ENCODE data around the gene PRCP.
"Not testable (repeated sequence)": the region's sequence is repeated elsewhere in the genome, so short reads cannot be mapped to it uniquely, and the experiment has no call there.

Gene PRCP

DNA sequence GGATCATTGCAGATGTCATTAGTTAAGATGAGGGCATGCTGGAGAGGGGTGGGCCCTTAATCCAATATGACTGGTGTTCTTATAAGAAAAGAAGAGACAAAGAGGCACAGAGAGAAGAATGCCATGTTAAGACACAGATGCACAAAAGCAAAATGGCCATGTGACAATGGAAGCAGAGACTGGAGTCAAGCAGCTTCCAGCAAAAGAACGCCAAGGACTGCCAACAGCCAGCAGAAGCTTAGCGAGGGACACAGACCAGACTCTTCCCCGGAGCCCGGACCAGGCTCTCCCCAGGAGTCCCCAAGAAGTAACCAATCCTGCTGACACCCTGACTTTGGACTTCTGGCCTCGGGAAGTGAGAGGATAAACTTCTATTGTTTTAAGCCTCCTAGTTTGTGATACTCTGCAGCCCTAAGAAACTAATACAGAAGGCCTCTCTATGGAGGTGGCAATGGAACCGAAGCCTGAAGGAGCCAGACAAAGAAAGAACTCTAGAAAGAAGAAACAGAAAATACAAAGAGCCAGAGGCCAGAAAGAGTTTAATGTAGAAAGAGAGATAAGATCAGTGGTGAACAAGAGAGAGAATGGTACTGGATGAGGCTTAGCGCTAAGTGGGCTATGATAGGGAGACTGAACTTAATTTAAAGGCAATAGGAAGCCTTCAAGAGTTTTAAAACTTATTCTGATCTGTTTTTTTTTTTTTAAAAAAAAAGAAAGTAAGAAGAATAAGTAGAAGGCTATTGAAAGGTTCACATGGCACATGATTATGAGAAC lies 27.7 kb downstream of the PRCP start:
- peak; percentile 22 for DNase-seq (ENCODE audit: low read depth, low spot score)

DNA sequence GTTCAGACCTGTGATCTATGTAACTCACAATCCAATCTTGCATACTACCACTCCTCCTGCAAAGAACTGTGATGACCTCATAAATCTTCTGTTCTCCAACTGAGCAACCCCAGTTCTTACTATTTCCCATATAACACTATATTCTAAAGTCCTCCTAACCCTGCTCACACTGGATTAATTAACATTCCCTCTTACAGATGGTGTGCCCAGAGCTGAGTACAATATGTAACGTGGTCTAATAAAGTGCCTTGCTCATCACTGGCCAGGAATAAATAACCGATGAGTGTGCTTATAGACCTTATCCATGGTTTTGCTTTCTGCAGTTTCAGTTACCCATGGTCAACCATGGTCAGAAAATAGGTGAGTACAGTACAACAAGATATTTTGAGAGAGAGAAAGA lies 28.6 kb downstream of the PRCP start:
- no peak for DNase-seq (ENCODE audit: low read depth, low spot score)

DNA sequence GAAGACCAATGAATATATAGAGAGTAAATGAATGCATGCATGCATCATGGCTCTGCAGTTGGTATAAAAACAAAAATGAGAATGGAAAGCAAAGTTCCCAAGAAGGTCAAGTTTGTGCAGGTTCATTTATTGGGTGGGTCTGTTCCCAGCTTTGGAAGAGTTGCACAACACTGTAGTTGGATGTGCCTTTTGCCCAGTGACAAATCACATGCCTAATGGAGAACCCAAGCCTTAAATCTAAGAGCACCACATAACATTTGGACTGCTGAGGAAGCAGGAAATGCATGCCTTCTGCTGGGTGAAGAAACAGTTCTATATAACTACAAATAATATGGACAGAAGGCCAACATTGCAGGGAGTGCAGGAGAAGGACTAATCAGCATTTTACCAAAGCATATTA lies 30.6 kb downstream of the PRCP start:
- DNase-seq (ENCODE audit: low read depth, low spot score): no peak

DNA sequence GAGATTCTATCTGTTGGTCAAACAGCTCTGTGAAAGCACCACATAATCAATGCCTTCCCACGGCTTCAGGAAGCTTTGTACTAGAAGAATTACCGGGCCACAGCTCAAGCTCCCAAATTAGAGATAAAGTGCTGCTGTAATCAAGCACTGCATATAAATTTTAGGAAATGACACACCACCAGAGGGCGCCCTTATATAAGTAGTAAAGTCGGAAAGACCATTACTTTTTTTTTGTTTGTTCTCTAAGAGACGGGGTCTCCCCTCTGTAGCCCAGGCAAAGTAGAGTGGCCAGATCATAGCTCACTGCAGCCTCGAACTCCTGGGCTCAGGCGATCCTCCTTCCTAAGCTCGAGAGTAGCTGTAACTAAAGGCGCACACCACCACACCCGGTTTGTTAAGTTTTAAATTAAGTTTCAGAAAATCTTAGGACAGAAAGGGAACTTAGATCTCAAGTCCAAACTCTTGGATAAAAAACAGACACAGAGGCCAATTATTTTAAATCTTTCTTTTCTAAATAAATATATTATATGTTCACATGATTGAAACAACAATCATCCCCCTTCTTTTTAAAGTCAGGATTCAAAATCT lies 32.6 kb downstream of the PRCP start:
- peak; percentile 67 for DNase-seq (ENCODE audit: low read depth, low spot score)

DNA sequence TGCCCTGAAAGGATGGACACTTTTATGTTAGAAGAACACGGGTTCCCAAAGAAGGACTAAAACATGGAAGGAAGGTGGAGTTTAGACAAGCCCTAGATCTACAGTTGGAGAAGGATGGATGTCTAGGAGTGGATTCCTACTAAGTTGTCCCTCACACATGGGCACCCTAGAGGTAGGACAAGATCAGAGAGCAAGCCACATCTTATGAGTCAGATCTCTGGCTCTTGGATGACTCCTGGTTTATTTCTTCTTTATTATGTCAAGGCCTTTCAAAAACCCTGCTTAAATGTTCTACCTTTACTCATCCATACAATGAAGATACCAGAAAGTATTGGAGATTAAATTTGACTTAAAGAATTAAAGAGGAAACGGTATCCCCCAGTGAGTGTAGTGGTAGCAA lies 34.4 kb downstream of the PRCP start:
- DNase-seq (ENCODE audit: low read depth, low spot score): no peak

DNA sequence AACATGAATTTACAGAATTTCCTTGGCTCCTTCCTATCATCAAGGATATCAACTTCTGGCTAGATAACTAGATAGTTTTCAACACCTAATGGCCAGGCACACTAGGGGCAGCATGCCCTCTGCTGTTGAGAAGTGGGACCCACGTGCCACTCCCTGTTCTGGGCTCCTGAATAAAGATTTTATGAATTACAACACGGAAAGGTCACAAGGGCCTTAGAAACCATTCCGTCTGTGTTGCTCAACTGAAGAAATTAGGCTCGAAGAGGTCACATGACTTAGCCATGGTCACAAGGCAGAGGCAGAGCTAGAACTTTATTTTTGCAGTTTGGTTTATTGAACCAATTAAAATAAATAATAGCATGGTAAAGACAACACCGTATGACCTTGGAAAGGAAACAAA lies 36.0 kb downstream of the PRCP start:
- peak; percentile 34 for DNase-seq (ENCODE audit: low read depth, low spot score)

DNA sequence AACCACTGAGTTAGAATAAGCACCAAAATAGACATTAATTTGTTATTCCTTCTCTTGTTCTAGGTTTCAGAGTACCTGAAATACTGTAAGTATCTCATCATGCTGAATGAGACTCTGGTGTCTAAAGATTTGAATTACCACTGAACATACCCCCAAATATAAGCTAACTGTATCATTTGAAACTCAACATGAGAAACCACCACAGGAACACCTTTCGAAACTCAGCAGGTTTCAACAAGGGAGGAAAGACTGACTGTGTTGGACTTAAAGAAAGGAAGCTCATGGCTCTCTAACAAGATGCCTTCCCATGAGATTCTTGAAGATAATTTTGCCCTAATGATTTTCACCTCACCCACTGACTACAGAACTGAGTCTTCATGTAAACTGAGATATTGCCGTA lies 37.0 kb downstream of the PRCP start:
- no peak for DNase-seq (ENCODE audit: low read depth, low spot score)

DNA sequence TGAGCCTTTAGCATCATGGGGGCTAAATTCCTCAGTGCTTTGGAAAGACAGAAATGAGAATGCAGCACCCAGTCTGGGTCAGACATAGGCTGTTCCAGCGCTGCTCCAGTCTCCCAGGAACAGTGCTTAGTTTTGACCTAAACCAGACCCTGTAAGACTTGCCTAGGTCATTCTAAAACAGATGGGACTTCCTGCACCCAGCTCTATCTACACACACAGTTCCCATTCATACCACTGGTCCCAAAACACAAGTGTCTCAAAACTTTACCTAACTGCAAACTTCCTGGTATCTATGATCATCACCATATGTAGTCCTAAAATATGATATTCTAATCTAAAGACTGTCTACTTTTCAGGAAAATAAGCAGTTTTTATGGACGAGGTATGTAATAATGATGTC lies 37.9 kb downstream of the PRCP start:
- no peak for DNase-seq (ENCODE audit: low read depth, low spot score)

DNA sequence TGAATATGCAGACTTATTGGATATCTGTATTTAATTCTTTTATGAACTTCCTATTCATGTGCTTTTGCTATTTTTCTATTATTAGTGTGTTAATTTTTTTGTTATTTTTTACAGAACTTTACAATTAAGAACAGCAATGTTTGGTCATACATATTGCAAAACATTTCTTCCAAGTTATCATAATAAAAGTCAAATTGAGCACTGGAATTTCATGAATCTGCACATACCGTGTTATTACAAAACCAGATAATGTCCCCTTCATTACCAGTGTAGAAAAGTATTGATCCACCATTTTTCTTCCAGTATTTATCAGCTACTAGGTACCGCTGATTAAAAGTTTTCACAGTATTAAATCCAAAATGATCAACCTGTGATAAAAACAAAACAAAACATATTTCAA lies 40.5 kb downstream of the PRCP start:
- DNase-seq (ENCODE audit: low read depth, low spot score): no peak

DNA sequence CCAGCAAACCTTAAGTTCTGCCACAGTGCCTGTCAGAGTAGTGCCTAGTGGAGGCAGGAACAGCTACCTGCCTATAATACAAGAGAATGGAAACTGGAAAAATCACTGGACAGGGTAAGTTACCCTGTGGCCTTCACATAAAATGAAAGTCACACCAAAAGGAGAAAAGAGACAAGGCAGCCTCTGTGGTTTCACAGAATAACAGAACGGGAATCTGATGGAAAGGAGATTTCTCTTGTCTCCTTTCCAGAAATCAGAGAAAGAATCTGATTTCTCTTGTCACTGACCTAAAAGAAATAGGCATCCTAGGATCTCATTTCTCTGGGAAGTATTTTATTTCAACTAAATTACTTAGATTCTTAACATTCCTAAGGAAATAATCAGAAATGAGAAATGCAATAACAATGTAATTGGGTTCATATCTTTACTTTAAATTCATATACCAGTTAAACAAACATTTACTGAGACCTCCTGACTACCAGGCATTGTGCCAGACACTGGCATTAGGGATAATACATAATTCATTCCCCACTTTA lies 41.6 kb downstream of the PRCP start:
- no peak for DNase-seq (ENCODE audit: low read depth, low spot score)

DNA sequence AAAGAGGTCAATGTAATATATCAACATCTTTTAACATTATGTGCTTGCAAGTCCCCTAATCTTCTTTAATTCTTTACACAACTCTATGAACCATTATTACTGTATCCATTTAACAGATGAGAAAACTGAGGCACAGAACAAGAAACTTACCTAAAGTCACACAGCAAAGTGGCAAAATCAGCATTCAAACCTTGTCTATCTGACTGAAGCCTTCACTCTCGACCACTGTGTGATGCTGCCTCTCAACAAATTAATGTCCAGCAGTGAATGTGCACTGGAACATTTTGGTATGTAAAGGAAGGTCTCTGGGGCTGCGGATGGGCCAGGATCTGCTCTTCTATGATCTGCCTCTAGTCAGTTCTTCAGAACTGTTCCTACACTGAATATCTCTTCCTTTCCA lies 42.1 kb downstream of the PRCP start:
- DNase-seq (ENCODE audit: low read depth, low spot score): no peak

DNA sequence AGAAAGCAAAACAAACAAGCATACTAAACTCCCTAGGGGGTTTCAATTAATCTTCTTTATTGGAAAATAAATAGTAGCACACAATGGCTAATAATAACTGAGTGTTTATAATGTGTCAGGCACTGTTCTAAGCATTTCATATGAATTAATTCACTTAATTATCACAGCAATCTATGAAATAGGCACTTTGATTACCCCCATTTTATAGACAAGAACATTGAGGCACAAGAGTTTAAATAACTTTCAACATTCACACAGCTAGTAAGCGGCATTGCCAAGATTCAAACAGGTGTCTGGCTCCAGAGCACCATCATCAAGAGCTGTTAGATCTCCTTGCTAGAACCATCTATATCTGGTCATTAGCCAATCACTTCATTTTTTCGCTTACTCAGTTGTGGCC lies 43.1 kb downstream of the PRCP start:
- no peak for DNase-seq (ENCODE audit: low read depth, low spot score)

DNA sequence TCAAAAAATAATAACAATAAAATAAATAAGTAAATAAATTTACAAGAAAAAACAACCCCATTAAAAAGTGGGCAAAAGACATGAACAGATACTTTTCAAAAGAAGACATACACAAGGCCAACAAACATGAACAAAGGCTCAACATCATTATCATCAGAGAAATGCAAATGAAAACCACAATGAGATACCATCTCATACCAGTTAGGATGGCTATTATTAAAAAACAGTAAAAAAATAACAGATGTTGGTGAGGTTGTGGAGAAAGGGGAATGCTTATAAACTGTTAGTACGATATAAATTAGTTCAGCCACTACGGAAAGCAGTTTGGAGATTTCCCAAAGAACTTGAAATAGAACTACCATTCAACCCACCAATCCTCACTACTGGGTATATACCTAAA lies 44.6 kb downstream of the PRCP start:
- DNase-seq (ENCODE audit: low read depth, low spot score): no peak

DNA sequence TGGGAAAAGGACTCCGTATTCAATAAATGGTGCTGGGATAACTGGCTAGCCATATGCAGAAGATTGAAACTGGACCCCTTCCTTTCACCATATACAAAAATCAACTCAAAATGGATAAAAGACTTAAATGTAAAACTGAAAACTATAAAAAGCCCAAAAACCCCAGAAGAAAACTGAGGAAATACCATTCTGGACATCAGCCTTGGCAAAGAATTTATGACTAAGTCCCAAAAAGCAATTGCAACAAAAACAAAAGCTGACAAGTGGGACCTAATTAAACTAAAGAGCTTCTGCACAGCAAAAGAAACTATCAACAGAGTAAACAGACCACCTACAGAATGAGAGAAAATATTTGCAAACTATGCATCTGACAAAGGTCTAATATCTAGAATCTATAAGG lies 45.3 kb downstream of the PRCP start:
- DNase-seq (ENCODE audit: low read depth, low spot score): not testable (repeated sequence)

DNA sequence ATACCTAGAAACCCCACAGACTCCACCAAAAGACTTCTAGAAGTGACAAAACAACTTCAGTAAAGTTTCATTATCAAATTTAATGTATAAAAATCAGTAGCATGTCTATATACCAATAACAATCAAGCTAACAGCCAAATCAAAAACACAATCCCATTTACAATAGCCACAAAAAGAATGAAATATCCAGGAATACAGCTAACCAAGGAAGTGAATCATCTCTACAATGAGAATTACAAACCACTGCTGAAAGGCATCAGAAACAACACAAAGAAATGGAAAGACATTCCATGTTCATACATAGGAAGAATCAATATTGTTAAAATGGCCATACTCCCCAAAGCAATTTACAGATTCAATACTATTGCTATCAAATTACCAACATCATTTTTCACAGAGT lies 46.0 kb downstream of the PRCP start:
- DNase-seq (ENCODE audit: low read depth, low spot score): no peak

DNA sequence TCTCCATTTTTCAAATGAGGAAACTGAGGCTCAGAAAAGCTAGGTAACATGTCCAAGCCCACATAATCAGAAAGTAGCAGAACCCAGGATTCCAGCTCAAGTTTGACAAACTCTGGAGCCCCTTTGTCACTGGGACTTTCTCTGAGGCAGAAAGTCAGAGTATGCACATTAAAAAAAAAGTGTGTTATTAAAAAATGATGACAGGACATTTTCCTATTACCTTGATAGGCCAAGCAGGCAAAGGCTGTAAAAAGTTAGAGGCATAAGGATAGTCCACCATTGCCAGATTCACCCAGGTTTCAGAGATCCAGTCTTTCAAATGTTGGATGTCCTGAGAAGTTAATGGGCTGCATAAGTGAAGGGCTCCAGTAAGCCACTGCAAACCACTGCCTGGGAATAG lies 51.4 kb downstream of the PRCP start:
- DNase-seq (ENCODE audit: low read depth, low spot score): no peak

DNA sequence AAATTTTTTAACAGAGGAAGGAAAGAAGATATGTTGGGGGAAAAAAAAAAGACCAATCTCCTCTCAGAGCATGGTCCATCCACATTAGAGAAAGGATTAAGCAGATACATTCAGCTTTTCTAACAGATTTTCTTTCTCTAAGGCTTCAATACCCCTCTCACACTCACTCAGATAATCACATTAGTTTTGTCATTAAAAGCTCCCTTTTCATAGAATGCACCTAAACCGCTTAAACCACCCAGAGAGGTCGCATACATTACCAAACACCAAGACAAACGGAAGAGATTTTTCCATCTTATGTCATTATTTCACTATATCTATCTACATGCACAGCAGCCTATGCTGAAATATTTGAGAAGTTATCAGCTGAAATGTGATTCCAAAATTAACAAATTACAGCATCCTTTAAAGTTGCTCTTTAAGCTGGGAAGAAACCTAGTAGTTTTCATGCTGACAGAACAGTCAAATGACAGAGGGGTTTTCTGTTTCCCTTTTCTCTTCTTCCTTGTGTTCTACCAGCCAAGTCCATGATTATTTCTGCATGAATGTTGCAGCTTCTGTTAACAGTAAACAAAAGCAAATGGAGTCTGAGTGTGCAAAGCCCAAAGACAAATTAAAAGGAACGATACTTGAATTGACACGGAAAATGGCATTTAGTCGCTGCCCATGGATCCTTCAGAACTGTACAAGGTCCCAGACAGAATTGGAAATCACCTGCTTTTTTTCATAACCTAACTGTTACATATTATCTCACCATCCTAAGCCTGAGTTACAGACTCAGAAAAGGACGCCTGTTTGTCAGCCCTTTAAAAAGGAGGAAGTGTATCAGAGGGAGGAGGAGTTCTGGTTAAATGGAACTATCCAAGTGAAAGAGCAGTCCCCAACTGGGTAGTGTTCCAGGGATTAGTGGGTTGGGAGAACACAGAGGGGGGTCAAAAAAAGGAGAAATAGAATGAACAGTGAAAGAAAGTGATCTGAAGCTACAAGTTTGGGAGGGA lies 54.6 kb downstream of the PRCP start:
- no peak for DNase-seq (ENCODE audit: low read depth, low spot score)

DNA sequence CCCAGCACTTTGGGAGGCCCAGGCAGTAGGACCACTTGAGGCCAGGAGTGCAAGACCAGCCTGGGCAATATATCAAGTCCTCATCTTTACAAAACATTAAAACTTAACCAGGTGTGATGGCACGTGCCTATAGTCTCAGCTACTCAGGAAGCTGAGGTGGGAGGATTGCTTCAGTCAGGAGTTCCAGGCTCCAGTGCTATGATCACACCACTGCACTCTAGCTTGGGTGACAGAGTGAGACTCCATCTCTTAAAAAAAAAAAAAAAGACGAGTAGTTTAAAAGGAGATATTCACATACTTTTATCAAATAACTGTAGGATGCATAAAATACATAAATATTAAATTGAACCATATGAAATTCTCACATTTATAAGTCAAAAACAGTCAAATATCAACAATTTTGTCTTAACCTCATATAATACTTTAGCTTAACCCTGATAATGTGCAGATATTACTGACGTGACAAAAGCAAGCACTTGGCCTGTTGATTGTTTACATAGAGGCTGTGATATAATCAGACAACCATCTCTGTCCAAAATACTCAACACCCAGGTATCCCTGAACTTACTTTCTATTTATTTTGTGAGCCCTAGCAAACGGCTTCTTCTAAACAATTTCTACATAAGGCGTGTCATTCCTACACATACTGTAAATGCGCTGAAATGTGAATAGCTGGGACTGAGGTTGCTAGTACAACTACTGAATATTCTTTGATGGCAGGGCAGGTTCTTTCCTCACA lies 57.0 kb downstream of the PRCP start:
- no peak for DNase-seq (ENCODE audit: low read depth, low spot score)

DNA sequence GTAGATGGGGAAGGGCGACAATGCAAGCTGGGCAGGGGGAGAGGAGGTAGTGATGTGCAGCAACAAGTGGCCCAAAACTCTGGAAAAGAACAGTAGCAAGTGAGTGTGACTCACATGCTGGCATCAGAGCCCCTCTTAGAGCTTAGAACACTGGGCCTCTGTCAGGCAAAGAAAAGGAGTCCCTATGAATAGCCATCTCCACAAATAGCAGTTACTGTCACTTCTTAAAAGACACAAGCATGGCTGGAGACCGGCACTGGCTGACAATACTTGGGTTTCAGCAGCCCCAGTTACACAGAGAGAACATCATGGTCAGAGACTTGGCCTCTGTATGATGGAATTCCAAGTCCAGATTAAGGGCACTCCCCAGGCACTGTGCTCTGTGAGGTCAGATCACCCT lies 58.2 kb downstream of the PRCP start:
- no peak for DNase-seq (ENCODE audit: low read depth, low spot score)

DNA sequence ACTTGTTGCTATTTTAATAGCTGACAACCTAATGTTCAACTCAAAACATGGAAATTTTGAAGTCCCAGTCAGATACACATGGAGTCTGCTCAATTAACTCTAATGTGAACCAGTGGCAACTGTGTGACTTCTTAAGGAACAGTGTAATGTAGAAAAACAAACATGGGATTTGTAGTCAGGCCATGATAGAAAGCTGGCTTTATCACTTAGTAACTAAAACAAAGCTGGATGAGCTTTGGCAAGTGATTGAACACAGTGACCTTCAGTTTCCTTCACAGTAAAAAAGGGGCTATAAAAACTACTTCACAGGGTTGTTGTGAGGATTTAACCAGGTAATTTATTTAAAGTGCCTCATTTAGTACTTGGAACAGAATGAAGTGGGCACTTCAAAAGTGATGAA lies 62.6 kb downstream of the PRCP start:
- DNase-seq (ENCODE audit: low read depth, low spot score): no peak

DNA sequence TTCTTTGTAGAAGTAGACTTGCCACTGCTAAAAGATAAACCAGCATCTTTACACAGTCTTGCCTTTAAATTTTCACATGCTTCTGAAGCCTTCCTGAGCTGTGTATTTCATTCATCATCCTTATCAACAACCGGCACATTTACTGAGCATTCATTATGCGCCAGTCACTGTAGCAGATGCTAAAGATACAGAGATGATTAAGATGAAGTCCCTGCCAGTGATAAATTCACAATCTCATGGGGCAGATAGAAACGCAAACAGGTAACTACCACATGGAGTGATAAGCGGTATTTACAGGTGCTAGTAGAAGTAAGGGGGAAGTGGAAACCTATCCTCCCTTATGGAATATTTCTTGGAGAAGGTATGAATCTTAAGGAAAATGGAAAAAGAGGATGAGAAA lies 67.2 kb downstream of the PRCP start:
- DNase-seq (ENCODE audit: low read depth, low spot score): no peak

DNA sequence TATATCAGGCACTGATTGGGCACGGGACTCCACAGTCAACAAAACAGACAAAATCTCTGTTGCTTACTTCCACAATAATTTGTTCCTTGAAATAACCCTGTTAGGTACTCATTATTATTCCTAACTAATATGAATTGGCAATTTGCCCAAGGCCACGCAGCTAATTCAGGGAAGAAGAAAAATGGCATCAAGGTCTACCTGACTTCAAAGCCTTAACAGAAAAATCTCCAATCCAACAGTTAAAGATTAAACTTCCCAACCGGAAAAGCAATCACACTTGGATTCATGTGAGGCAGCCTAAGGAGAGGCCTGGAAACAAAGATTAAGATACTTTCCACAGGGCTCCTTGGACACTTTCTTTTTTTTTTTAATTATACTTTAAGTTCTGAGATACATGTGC lies 68.9 kb downstream of the PRCP start:
- no peak for DNase-seq (ENCODE audit: low read depth, low spot score)

Measured in ELF-1 (cell line).